ENCODE data around the gene SMOC2. TPM values are rescaled to one million over a fixed set of nuclear protein-coding genes. Genes with fewer than 3 reads are reported as not detected.

SMOC2 gene
- total RNA-seq, 1 experiment from 2014 or later = not detected

GRCh38 chr6:168411130-168411529, 29.9 kb upstream of the SMOC2 start:
- no peaks in the 10 kb centered on the region for H3K27me3 ChIP-seq (replicated peaks)
- no peaks in the 10 kb centered on the region for H3K36me3 ChIP-seq
- H3K9me3 ChIP-seq (replicated peaks) = peaks cover 5% of the 10 kb centered on the region; the same call in 1 of the 2 replicates
- H3K4me1 ChIP-seq (replicated peaks) = no peaks in the 10 kb centered on the region
- no peak overlapping the region for H3K27ac ChIP-seq
- DNase-seq (ENCODE audit: low read depth in 1 of 2, low spot score in 2 of 2) = no peak
- H3K4me3 ChIP-seq = no peak overlapping the region

GRCh38 chr6:168411793-168412192, 29.2 kb upstream of the SMOC2 start:
- H3K4me3 ChIP-seq = no peak overlapping the region
- no peaks in the 10 kb centered on the region for H3K4me1 ChIP-seq (replicated peaks)
- no peak overlapping the region for H3K27ac ChIP-seq
- no peaks in the 10 kb centered on the region for H3K36me3 ChIP-seq
- H3K9me3 ChIP-seq (replicated peaks) = peaks cover 5% of the 10 kb centered on the region; the same call in 1 of the 2 replicates
- H3K27me3 ChIP-seq (replicated peaks) = no peaks in the 10 kb centered on the region
- no peak for DNase-seq (ENCODE audit: low read depth in 1 of 2, low spot score in 2 of 2)

- Histone ChIP-seq H3K36me3 (no peaks in the 10 kb centered on the region), H3K27me3 (replicated peaks) (no peaks in the 10 kb centered on the region), H3K9me3 (replicated peaks) (peaks cover 5% of the 10 kb centered on the region; the same call in 1 of the 2 replicates), H3K27ac (no peak overlapping the region), H3K4me1 (replicated peaks) (no peaks in the 10 kb centered on the region), H3K4me3 (no peak overlapping the region)
- no peak for DNase-seq (ENCODE audit: low read depth in 1 of 2, low spot score in 2 of 2)
Observed at GRCh38 chr6:168412456-168412855, 28.5 kb upstream of the SMOC2 start.

GRCh38 chr6:168413018-168413720, 27.8 kb upstream of the SMOC2 start:
- Histone ChIP-seq H3K4me1 (replicated peaks) (no peaks in the 10 kb centered on the region), H3K9me3 (replicated peaks) (peaks cover 3% of the 10 kb centered on the region; the same call in 1 of the 2 replicates)

GRCh38 chr6:168413856-168414255, 27.1 kb upstream of the SMOC2 start:
- no peak overlapping the region for H3K4me3 ChIP-seq
- no peak overlapping the region for H3K27ac ChIP-seq
- no peaks in the 10 kb centered on the region for H3K4me1 ChIP-seq (replicated peaks)
- no peaks in the 10 kb centered on the region for H3K36me3 ChIP-seq
- H3K27me3 ChIP-seq (replicated peaks) = no peaks in the 10 kb centered on the region
- H3K9me3 ChIP-seq (replicated peaks) = 0 out of 2 replicates have a peak, but pooled peaks cover 3% of the 10 kb centered on the region
- no peak for DNase-seq (ENCODE audit: low read depth in 1 of 2, low spot score in 2 of 2)

More at GRCh38 chr6:168413018-168413720, 27.8 kb upstream of the SMOC2 start:
- no peak overlapping the region for H3K4me3 ChIP-seq
- no peak overlapping the region for H3K27ac ChIP-seq
- DNase-seq (ENCODE audit: low read depth in 1 of 2, low spot score in 2 of 2) = no peak
- H3K27me3 ChIP-seq (replicated peaks) = no peaks in the 10 kb centered on the region
- H3K36me3 ChIP-seq = no peaks in the 10 kb centered on the region

DNA sequence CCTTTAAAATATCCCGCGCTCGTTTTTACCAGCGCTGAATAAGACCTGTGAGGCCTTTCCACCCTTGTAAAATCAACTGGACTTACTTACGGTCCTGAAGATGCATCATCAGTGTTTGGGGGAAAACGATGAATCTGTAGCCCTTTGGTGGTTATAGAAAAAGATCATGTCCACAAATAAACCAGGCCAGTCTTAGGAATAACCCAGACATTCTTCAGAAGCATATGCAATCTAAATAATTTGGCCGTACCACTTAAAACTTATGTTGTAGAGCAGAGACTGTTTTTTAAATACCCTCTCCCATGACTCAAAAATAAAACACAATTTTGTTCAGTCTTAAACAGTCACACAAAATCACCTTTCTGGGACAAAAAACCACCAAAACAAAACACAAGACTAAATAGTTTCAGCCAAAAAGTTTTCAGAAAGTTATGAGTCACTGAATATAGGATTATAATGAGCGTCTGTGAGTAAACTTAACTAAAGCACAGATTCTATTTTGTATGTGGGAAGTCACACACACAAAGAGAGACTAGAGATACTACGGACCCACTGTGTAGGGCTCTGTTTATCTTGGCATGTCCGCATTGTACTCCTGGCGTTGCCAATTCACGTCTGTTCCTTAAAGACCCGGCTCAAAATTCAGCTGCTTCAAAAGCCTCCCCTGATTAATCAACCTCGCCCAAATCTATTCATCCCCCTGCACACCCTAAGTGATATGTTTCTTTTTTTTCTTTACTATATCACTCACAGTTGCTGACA, 26.5 kb upstream of the SMOC2 start:
- no peaks in the 10 kb centered on the region for H3K36me3 ChIP-seq
- no peak overlapping the region for H3K4me3 ChIP-seq
- H3K9me3 ChIP-seq (replicated peaks) = 0 out of 2 replicates have a peak, but pooled peaks cover 3% of the 10 kb centered on the region
- no peaks in the 10 kb centered on the region for H3K27me3 ChIP-seq (replicated peaks)
- no peak overlapping the region for H3K27ac ChIP-seq
- no peaks in the 10 kb centered on the region for H3K4me1 ChIP-seq (replicated peaks)
- DNase-seq (ENCODE audit: low read depth in 1 of 2, low spot score in 2 of 2) = no peak

GRCh38 chr6:168415098-168415992, 25.6 kb upstream of the SMOC2 start:
- no peaks in the 10 kb centered on the region for H3K4me1 ChIP-seq (replicated peaks)
- no peak for DNase-seq (ENCODE audit: low read depth in 1 of 2, low spot score in 2 of 2)
- no peak overlapping the region for H3K27ac ChIP-seq
- H3K4me3 ChIP-seq = no peak overlapping the region
- H3K9me3 ChIP-seq (replicated peaks) = 0 out of 2 replicates have a peak, but pooled peaks cover 3% of the 10 kb centered on the region
- no peaks in the 10 kb centered on the region for H3K36me3 ChIP-seq
- no peaks in the 10 kb centered on the region for H3K27me3 ChIP-seq (replicated peaks)

DNA sequence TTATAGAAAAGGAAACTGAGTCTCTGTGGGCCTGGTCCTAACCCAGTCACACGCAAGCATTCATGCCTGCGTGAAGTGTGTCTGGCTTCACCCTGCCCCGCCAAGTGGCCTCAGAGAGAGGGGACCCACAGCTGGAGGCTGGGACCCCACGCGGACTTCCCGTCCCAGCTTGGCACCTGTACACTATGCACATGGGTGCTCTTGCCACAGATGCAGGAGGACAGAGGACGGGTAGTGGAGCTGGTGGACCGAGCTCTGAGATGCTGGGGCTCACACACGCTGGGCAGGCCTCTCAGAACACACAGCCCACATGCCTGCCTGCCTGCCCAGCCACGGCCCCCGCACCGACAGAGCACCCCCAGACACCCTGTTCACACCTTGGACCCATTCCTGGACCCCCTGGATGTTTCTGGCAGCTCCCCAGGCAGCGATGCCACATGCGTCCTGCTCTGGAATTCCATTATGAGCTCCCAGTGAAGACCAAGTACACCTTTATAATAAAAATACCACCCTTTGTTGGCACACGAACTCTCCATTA, 24.9 kb upstream of the SMOC2 start:
- Histone ChIP-seq H3K27me3 (replicated peaks) (no peaks in the 10 kb centered on the region), H3K27ac (no peak overlapping the region), H3K36me3 (no peaks in the 10 kb centered on the region), H3K4me1 (replicated peaks) (no peaks in the 10 kb centered on the region), H3K4me3 (no peak overlapping the region), H3K9me3 (replicated peaks) (0 out of 2 replicates have a peak, but pooled peaks cover 1% of the 10 kb centered on the region)
- DNase-seq (ENCODE audit: low read depth in 1 of 2, low spot score in 2 of 2) = no peak

DNA sequence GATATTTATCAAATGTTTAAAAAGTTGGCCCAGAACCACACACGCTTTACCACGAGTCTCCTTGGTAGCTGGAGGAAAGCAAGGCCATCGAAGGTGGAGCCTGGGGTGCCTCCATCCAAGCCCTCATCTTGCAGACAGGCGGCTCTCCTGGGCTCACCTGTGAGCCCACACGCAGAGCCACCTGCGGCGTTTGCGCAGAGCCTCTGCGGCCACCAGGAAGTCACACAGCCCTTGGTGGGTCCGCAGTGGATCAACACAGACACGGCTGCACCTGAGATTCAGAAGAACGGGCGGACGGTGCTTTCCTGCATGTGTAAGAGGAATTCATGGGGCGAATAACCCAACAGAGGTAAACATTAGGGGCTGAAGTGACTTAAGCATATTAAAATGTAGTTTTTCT, 24.5 kb upstream of the SMOC2 start:
- Histone ChIP-seq H3K4me3 (no peak overlapping the region), H3K9me3 (replicated peaks) (no peaks in the 10 kb centered on the region), H3K27me3 (replicated peaks) (no peaks in the 10 kb centered on the region), H3K4me1 (replicated peaks) (no peaks in the 10 kb centered on the region), H3K27ac (no peak overlapping the region), H3K36me3 (no peaks in the 10 kb centered on the region)
- DNase-seq (ENCODE audit: low read depth in 1 of 2, low spot score in 2 of 2) = no peak

GRCh38 chr6:168417191-168417590, 23.8 kb upstream of the SMOC2 start:
- Histone ChIP-seq H3K27ac (no peak overlapping the region), H3K4me3 (no peak overlapping the region), H3K4me1 (replicated peaks) (no peaks in the 10 kb centered on the region), H3K9me3 (replicated peaks) (no peaks in the 10 kb centered on the region), H3K36me3 (no peaks in the 10 kb centered on the region), H3K27me3 (replicated peaks) (no peaks in the 10 kb centered on the region)
- DNase-seq (ENCODE audit: low read depth in 1 of 2, low spot score in 2 of 2) = no peak

- H3K27ac ChIP-seq = no peak overlapping the region
- H3K9me3 ChIP-seq (replicated peaks) = no peaks in the 10 kb centered on the region
- no peaks in the 10 kb centered on the region for H3K4me1 ChIP-seq (replicated peaks)
- no peaks in the 10 kb centered on the region for H3K36me3 ChIP-seq
- no peaks in the 10 kb centered on the region for H3K27me3 ChIP-seq (replicated peaks)
- DNase-seq (ENCODE audit: low read depth in 1 of 2, low spot score in 2 of 2) = no peak
- no peak overlapping the region for H3K4me3 ChIP-seq
Observed at GRCh38 chr6:168417679-168418557, 23.1 kb upstream of the SMOC2 start.

- Histone ChIP-seq H3K9me3 (replicated peaks) (no peaks in the 10 kb centered on the region), H3K27ac (no peak overlapping the region), H3K4me1 (replicated peaks) (no peaks in the 10 kb centered on the region), H3K27me3 (replicated peaks) (no peaks in the 10 kb centered on the region), H3K36me3 (no peaks in the 10 kb centered on the region), H3K4me3 (no peak overlapping the region)
- DNase-seq (ENCODE audit: low read depth in 1 of 2, low spot score in 2 of 2) = no peak
Observed at GRCh38 chr6:168418711-168419121, 22.3 kb upstream of the SMOC2 start.
